NCI-H524 (cell line): ENCODE measurements around the gene SH3BGRL.
"Not testable (repeated sequence)": the region's sequence is repeated elsewhere in the genome, so short reads cannot be mapped to it uniquely, and the experiment has no call there.

Source experiments
- DNase-seq, 2 experiments: peaks; one replicate each; lab custom pipeline; 2025; lab: John Stamatoyannopoulos, UW

Gene SH3BGRL

GRCh38 chrX:81259714-81260395 is 58.0 kb downstream of the SH3BGRL start:
- DNase-seq = no peak

DNA sequence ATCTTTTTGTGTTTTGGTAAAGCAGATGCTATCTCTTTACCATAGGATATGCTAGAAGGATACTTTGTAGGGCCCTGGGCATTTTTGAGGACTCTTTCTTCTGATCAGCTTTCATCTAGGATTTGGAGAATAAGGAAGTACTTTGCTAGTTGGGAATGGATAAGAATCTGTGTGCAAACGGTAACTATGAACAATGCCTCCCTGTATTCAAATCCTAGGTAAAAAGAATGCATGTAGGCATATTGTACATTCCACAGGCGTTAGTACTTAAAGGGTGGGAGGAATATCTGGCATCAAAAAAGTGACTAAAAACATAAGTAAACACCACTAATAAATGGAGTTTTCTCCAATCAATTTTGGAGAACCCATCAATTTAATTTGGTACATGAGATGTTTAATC is 59.7 kb downstream of the SH3BGRL start:
- DNase-seq = no peak

DNA sequence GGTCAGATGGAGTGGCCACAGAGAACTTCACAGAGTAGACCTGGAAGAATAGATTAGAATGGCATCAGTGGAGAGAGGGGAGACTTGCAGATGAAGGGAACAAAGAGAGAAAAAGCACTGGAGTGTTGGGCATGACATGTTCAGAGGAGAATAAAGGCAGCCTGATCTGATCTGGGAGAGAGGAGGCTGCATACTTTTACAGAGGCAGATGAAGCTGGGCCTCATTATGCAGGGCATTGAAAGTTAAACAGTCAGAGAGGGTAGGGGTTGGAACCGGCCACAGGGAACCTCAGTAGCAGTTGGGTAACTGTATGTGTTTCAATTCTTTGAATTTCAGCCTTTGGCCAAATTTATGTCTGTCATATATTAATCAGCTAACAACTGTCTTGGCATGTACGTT is 61.2 kb downstream of the SH3BGRL start:
- DNase-seq = no peak

DNA sequence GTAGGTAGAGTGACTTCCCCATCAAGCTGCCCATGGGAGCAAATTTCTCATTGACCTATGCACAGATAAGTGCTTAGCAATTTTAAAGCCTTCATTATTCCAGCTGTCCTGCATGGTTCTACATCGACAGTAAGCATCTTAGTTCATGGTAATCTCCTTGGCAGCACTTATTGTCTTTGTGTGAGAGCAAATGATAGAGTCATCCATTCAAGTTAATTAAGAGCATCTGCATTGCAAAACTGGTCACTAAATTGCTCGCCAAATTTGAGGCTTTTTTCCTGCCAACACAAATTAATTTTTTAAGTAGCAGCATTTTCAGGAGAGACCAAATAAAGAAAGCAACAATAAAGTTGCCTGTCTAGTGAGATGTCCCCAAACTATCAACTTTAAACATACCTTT is 76.7 kb downstream of the SH3BGRL start:
- DNase-seq = no peak

- DNase-seq = no peak
Measured at GRCh38 chrX:81280148-81280547, 78.2 kb downstream of the SH3BGRL start.

DNA sequence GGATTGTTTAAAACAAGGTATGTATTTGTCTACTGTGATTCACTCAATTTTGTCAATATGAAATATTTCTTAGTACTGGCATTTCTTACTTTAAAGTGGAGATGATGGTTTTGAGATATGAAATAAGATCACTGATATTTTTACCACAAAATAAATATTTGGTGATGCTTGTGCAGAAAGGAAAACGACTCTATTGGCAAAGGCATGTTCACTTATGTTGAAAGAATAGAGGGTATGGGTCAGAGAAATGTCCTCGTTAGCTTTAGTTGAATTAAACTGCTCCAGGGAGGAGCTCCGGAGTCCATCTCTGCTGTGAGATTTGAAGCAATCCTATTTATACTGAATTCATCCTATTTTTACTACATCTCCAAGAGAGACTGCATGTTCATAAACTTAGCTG is 84.2 kb downstream of the SH3BGRL start:
- DNase-seq = no peak

DNA sequence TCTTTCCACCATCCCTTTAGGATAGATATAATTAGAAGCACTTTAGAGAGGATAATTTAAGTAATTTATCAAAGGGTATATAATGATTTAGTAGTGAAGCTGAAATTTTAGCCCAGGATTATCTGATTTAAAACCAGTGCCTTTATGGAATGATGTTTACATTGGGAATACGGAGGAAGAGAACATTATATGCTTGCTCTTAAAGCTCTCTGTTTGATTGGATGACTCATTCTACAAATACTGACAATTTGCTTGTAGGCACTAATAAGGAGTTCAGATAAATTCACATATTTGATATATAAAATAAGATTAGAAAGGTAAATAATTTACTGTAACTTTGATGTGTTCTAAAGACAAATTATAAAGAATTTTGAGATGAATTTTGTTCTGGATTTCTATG is 84.7 kb downstream of the SH3BGRL start:
- DNase-seq = no peak

DNA sequence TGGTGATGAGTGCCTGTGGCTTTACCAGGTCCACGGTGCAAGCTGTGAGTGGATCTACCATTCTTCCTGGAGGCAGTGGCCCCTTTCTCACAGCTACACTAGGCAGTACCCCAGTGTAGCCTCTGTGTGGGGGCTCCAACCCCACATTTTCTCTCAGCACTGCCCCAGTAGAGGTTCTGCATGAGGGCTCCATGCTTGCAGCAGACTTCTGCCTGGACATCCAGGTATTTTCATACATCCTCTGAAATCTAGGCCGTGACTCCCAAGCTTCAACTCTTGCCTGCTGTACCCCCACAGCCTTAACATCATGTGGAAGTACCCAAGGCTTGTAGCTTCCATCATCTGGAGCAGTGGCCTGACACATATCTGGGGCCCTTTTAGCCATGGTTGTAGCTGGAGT is 90.1 kb downstream of the SH3BGRL start:
- DNase-seq = no peak

DNA sequence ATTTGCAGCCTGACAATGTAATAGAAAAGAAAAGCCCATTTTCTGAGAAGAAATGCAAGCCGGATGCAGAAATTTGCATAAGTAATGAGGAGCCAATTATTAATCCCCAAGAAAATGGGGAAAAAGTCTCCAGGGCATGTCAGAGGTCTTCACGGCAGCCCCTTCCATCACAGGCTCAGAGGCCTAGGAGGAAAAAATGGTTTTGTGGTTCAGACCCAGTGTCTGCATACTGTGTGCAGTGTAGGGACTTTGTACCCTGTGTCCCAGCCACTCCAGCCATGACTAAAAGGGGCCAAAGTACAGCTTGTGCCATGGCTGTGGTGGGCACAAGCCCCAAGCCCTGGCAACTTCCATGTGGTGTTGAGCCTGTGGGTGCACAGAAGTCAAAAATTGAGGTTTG is 92.2 kb downstream of the SH3BGRL start:
- no peak for DNase-seq

- no peak for DNase-seq
Measured at GRCh38 chrX:81301877-81302276, 100.0 kb downstream of the SH3BGRL start.

GRCh38 chrX:81304563-81304962 is 102.7 kb downstream of the SH3BGRL start:
- DNase-seq = no peak

- DNase-seq = no peak
Measured at GRCh38 chrX:81305240-81305639, 103.3 kb downstream of the SH3BGRL start.

GRCh38 chrX:81308086-81308829 is 106.4 kb downstream of the SH3BGRL start:
- peak in 1 of 2 experiments; percentile 25 for DNase-seq

GRCh38 chrX:81316163-81316562 is 114.3 kb downstream of the SH3BGRL start:
- no peak for DNase-seq

- not testable (repeated sequence) for DNase-seq
Measured at GRCh38 chrX:81331653-81332052, 129.8 kb downstream of the SH3BGRL start.

DNA sequence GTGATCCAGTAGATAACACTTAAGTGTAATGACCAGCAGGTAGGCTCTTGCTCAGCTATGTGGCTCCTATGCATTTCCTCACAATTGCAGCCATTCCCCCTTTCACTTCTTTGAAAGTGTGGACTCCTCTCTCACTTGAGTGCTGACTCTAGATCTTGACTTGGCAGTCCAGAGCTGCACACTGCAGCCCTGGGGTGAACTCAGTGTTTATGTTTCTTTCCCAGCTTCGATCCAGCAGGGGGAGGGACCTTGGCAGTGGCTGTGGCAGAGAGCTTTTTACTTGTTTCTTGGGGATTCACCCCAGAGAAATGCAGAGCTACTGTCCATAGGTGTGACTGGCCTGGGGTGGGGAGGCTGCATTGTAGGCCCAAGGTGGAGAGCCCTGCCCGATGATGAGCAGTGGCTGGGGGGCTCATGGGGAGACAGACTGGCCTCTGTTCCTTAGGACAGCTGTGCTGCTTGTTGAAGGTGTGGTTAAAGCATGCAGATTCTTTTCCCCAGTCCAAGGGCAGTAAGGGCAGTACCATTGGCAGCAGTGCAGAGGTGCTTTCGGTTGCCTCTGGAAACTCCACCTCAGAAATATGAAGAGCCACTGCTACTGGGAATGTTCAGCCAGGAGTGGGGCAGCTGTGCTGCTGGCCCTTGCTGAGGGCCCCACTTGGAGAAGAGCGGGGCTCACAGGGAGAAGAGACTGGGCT is 134.7 kb downstream of the SH3BGRL start:
- DNase-seq = no peak

DNA sequence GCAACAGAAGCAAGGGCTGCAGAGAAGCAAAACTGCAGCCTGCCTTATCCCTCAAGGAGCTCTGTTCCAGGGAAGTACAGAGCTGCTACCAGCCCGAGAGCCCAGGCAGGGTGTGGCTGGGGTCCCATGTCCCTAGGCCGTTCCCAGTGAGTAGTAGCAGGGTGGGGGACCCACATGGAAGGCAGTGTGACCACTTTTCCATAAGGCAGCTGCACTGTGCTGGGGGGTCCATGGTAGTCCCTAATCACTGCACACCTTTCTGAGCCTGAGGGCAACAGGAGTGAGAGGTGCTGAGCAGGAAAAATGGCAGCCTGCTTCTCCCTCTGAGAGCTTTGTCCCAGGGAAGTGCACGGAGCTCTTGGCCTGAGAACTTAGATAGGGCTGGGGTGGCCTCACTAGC is 135.9 kb downstream of the SH3BGRL start:
- no peak for DNase-seq

DNA sequence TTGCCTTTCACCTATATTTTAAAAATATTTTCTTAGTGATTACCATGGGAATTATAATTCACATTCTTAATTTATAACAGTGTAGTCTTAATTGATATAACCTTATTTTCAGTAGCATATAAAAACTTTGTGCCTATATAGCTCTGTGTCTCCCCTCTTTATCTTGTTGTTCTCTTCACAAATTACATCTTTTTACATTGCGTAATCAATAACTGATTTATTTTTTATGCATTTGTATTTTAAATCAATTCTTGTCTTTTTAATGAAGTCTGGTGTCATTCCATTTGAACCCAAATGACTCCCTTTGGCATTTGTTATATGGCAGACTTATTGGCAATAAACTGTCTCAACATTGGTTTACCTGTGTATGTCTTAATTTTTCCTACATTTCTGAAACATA is 137.0 kb downstream of the SH3BGRL start:
- no peak for DNase-seq

DNA sequence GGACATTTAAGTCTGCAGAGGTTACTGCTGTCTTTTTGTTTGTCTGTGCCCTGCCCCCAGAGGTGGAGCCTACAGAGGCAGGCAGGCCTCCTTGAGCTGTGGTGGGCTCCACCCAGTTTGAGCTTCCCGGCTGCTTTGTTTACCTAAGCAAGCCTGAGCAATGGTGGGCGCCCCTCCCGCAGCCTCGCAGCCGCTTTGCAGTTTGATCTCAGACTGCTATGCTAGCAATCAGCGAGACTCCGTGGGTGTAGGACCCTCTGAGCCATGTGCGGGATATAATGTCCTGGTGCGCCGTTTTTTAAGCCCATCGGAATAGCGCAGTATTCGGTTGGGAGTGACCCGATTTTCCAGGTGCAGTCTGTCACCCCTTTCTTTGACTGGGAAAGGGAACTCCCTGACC is 143.4 kb downstream of the SH3BGRL start:
- not testable (repeated sequence) for DNase-seq
